Endothelial cell of umbilical vein (primary cell): Measurements from ENCODE around the gene TLCD2. TPM values are rescaled to one million over a fixed set of nuclear protein-coding genes. Genes with fewer than 3 reads are reported as not detected.

Experiments used
- BruUV-seq: library from RNA; stranded (reverse); fragments of 400-500 nt; replicated peaks from 2 replicates; lab custom pipeline; 2021; lab: Mats Ljungman, UMichigan
- CTCF ChIA-PET: fragments of 300-600, 350-600 bp; sonication (Branson Sonifier 250); formaldehyde crosslinking; loops from one replicate; lab custom pipeline; 2021; ENCODE audit warnings: antibody characterized with exemption, inconsistent platforms; lab: Charles Lee
- POLR2A ChIA-PET: fragments of 300-600, 350-600 bp; sonication (Branson Sonifier 250); formaldehyde crosslinking; loops from one replicate; lab custom pipeline; 2021; ENCODE audit warnings: antibody characterized with exemption, inconsistent platforms; lab: Charles Lee
- DNase-seq: peaks from one replicate; pipeline ENCODE4 v3.0.0-alpha.2; 2011; ENCODE audit warnings: low read depth, low spot score
- FAIRE-seq: peaks from 2 replicates; lab custom pipeline; 2011; peaks lifted over from hg19 to GRCh38; lab: Jason Lieb, UNC
- H2AFZ ChIP-seq: 2 replicates; pipeline ENCODE4 v1.6.0; 2012; ENCODE audit warnings: low read depth, low read length, control low read depth, inconsistent platforms
- H3K27ac ChIP-seq: 2 replicates; pipeline ENCODE4 v1.5.1; 2011; ENCODE audit warnings: low read depth, mild to moderate bottlenecking, control low read depth, low read length, moderate library complexity; ENCODE audit not compliant: insufficient read depth
- H3K27me3 ChIP-seq, 2 experiments: 2 replicates each; pipeline versions ENCODE4 v1.6.0 to v1.6.1; 2011; ENCODE audit warnings: low read length in 2 of 2, mixed read lengths in 1 of 2; ENCODE audit not compliant: control insufficient read depth in 2 of 2, insufficient read depth in 2 of 2
- H3K36me3 ChIP-seq, 2 experiments: 2 replicates in 1 of 2; 3 replicates in 1 of 2; pipeline ENCODE4 v1.5.1; 2011; ENCODE audit warnings: low read length in 2 of 2, mild to moderate bottlenecking in 1 of 2, moderate library complexity in 1 of 2; ENCODE audit not compliant: control insufficient read depth in 2 of 2, insufficient read depth in 2 of 2; ENCODE audit errors: extremely low read depth in 1 of 2
- H3K4me1 ChIP-seq: 3 replicates; pipeline ENCODE4 v1.5.1; 2011; ENCODE audit warnings: mild to moderate bottlenecking, low read length; ENCODE audit not compliant: control insufficient read depth, insufficient read depth; ENCODE audit errors: extremely low read depth
- H3K4me2 ChIP-seq: 2 replicates; pipeline ENCODE4 v1.6.1; 2011; ENCODE audit warnings: low read length, control low read depth, mixed read lengths; ENCODE audit not compliant: insufficient read depth
- H3K4me3 ChIP-seq, 3 experiments: fragments of 200-600 bp in 1 of 3; sonication (generic), shearing (Covaris generic) in 1 of 3; replicated peaks in 1 of 3; 2 replicates each; pipeline ENCODE4 v1.5.1; 2011 to 2016; ENCODE audit warnings: control low read depth in 3 of 3, low read length in 3 of 3, mild to moderate bottlenecking in 2 of 3, inconsistent platforms in 1 of 3, low read depth in 1 of 3, moderate library complexity in 1 of 3; ENCODE audit not compliant: insufficient read depth in 1 of 3
- H3K79me2 ChIP-seq: 2 replicates; pipeline ENCODE4 v1.6.0; 2012; ENCODE audit warnings: low read length, inconsistent platforms; ENCODE audit not compliant: control insufficient read depth, insufficient read depth
- H3K9ac ChIP-seq: replicated peaks from 2 replicates; pipeline ENCODE3; 2011; ENCODE audit warnings: low read length, control low read depth; ENCODE audit not compliant: insufficient read depth; ENCODE audit errors: extremely low read depth
- H3K9me1 ChIP-seq: replicated peaks from 3 replicates; pipeline ENCODE4 v1.6.0; 2011; ENCODE audit warnings: mild to moderate bottlenecking, low read length; ENCODE audit not compliant: control insufficient read depth, insufficient read depth; ENCODE audit errors: extremely low read depth
- H3K9me3 ChIP-seq: replicated peaks from 2 replicates; pipeline ENCODE4 v1.5.1; 2012; ENCODE audit warnings: low read length, inconsistent platforms; ENCODE audit not compliant: control insufficient read depth, insufficient read depth
- H4K20me1 ChIP-seq: replicated peaks from 2 replicates; pipeline ENCODE3; 2011; ENCODE audit warnings: mild to moderate bottlenecking, low read length; ENCODE audit not compliant: control insufficient read depth, insufficient read depth; ENCODE audit errors: extremely low read depth
- EZH2 ChIP-seq: IDR thresholded peaks from 2 replicates; pipeline ENCODE4 v1.6.1; 2012; ENCODE audit warnings: borderline replicate concordance, low read depth, mild to moderate bottlenecking, moderate library complexity, low read length, inconsistent platforms; ENCODE audit not compliant: severe bottlenecking
- FOS ChIP-seq: IDR thresholded peaks from 2 replicates; pipeline ENCODE4 v1.6.1; 2011; ENCODE audit warnings: mild to moderate bottlenecking, low read length, moderate library complexity, borderline replicate concordance; ENCODE audit not compliant: insufficient read depth
- GATA2 ChIP-seq: IDR thresholded peaks from 2 replicates; pipeline ENCODE4 v1.7.0; 2011; ENCODE audit warnings: low read depth, mild to moderate bottlenecking, moderate library complexity, mixed read lengths, low read length; ENCODE audit not compliant: insufficient read length, insufficient read depth
- JUN ChIP-seq: IDR thresholded peaks from 2 replicates; pipeline ENCODE4 v1.6.1; 2011; ENCODE audit warnings: borderline replicate concordance, low read depth; ENCODE audit not compliant: insufficient read length, insufficient read depth
- MYC ChIP-seq: IDR thresholded peaks from one replicate; pipeline ENCODE4 v1.6.1; 2011; ENCODE audit warnings: mild to moderate bottlenecking, low read depth, low read length
- POLR2A ChIP-seq: IDR thresholded peaks from 2 replicates; pipeline ENCODE4 v1.6.1; 2012; ENCODE audit warnings: low read depth, mild to moderate bottlenecking, control low read depth, low read length
- POLR2AphosphoS5 ChIP-seq: IDR thresholded peaks from 2 replicates; pipeline ENCODE4 v1.6.1; 2012; ENCODE audit warnings: low read depth, mild to moderate bottlenecking, control low read depth, low read length, moderate library complexity; ENCODE audit not compliant: insufficient read depth
- dilution Hi-C: fragments of 300-500 bp; cut with MboI; formaldehyde crosslinking; loops from one replicate; pipeline ENCODE4 v1.15.0; 2019; ENCODE audit warnings: low sequenced_read_pairs; ENCODE audit not compliant: extremely low pct_ligation_motif_present
- intact Hi-C: fragments of 100-400 bp; cut with micrococcal nuclease; formaldehyde crosslinking; loops from one replicate; pipeline ENCODE4 v1.10.0; 2022
- polyA plus RNA-seq, 4 experiments: library from polyadenylated mRNA; depleted of rRNA in 3 of 4; stranded (reverse) in 3 of 4; unstranded in 1 of 4; fragments of >200 nt; gene quantifications; 2 replicates each; pipeline versions ENCODE4 v1.2.1 to v1.2.3, GENCODE V29; 2011 to 2012; ENCODE audit warnings: missing spikeins in 1 of 4
- total RNA-seq: library from RNA; stranded (reverse); gene quantifications from 2 replicates; pipeline ENCODE4 v1.2.3, GENCODE V29; 2021
- TF ChIP-seq, protein P1 (sequence below), 2 donors: IDR thresholded peaks; 1 replicate in 1 of 2; 2 replicates in 1 of 2; pipeline ENCODE4 v1.5.1; 2011; ENCODE audit warnings: low read length in 2 of 2, mild to moderate bottlenecking in 2 of 2, moderate library complexity in 2 of 2, control low read depth in 1 of 2, inconsistent platforms in 1 of 2, low read depth in 1 of 2; ENCODE audit not compliant: insufficient read depth in 1 of 2; ENCODE audit errors: extremely low read depth in 1 of 2
- TF ChIP-seq, protein P2 (sequence below): IDR thresholded peaks from 2 replicates; pipeline ENCODE4 v1.6.1; 2011; ENCODE audit not compliant: insufficient read depth, insufficient read length

Gene TLCD2
- total and polyA plus RNA-seq, 2 donors (not counting 3 experiments of a cell fraction or from before 2014, with no cell fraction given): 0.72 to 2.1 TPM

DNA sequence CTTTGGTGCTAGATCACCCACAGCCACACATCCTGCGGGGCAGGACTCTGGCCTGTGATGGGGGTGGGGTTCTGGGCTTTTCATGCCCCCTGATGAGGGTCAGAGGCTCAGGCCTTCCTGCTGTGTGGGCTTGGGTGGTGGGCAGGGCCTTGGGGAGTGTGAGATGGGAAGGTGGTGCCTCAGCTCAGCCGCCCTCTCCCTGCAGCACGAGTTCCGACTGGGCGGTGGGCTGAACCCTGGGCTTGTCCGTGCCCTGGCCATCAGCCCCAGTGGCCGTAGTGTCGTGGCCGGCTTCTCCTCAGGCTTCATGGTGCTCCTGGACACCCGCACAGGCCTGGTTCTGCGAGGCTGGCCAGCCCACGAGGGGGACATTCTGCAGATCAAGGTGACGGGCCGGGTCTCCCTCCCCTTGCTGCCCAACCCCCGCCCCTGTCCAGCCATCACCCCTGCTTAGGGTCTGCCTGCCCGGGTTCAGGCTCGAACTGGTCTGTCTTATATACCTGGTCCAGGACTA, 25.7 kb upstream of the TLCD2 start:
- FAIRE-seq (no peak), DNase-seq (no peak)
- no TSS peak for BruUV-seq
- no peak overlapping the region for H2AFZ ChIP-seq
- TF ChIP-seq, protein P1, sequence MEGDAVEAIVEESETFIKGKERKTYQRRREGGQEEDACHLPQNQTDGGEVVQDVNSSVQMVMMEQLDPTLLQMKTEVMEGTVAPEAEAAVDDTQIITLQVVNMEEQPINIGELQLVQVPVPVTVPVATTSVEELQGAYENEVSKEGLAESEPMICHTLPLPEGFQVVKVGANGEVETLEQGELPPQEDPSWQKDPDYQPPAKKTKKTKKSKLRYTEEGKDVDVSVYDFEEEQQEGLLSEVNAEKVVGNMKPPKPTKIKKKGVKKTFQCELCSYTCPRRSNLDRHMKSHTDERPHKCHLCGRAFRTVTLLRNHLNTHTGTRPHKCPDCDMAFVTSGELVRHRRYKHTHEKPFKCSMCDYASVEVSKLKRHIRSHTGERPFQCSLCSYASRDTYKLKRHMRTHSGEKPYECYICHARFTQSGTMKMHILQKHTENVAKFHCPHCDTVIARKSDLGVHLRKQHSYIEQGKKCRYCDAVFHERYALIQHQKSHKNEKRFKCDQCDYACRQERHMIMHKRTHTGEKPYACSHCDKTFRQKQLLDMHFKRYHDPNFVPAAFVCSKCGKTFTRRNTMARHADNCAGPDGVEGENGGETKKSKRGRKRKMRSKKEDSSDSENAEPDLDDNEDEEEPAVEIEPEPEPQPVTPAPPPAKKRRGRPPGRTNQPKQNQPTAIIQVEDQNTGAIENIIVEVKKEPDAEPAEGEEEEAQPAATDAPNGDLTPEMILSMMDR (IDR thresholded peaks at IDR 0.05; ENCODE audit: extremely low read depth in 1 of 2, insufficient read depth in 1 of 2, low read depth in 1 of 2, low read length in 2 of 2): no peak
- TF ChIP-seq POLR2AphosphoS5: no peak
- TF ChIP-seq MYC: no peak
- TF ChIP-seq, protein P2, sequence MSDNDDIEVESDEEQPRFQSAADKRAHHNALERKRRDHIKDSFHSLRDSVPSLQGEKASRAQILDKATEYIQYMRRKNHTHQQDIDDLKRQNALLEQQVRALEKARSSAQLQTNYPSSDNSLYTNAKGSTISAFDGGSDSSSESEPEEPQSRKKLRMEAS: no peak
- no peak for TF ChIP-seq JUN
- TF ChIP-seq GATA2: no peak
- TF ChIP-seq EZH2: no peak
- no peak for TF ChIP-seq FOS
- TF ChIP-seq POLR2A: no peak
- intact Hi-C loops (no loop called here), dilution Hi-C loops (no loop called here)
- no peaks in the 10 kb centered on the region for H3K9me3 ChIP-seq
- H3K9me1 ChIP-seq: no peaks in the 10 kb centered on the region
- H3K4me1 ChIP-seq: no peaks in the 10 kb centered on the region
- no peaks in the 10 kb centered on the region for H3K79me2 ChIP-seq
- no peak overlapping the region for H3K9ac ChIP-seq
- H4K20me1 ChIP-seq: no peaks in the 10 kb centered on the region
- H3K4me2 ChIP-seq: no peak overlapping the region
- no peaks in the 10 kb centered on the region for H3K27me3 ChIP-seq
- peaks cover 0 to 6% of the 10 kb centered on the region in 2 experiments for H3K36me3 ChIP-seq
- H3K27ac ChIP-seq: no peak overlapping the region
- ChIA-PET POLR2A (interaction anchor here (1.0 kb wide), 1 partner anchor 19 kb away, joined by 4 read pairs; no protein-coding TSS in a partner anchor), CTCF (no interaction called here)
- H3K4me3 ChIP-seq: no peak overlapping the region
